ENCODE results near the gene LANCL2. TPM values are rescaled to one million over a fixed set of nuclear protein-coding genes. Genes with fewer than 3 reads are reported as not detected.

Gene LANCL2
- total and polyA plus RNA-seq, 10 donors = 4.7 to 13.5 (median 9.6) TPM

GRCh38 chr7:55405856-55406541, 40.9 kb downstream of the LANCL2 start:
- H3K27ac ChIP-seq = no peak overlapping the region
- intact Hi-C loops (cut with DNase I; ENCODE audit: low total_unique reads) = no loop called here

GRCh38 chr7:55409482-55410225, 44.5 kb downstream of the LANCL2 start:
- Histone ChIP-seq H3K27me3 (replicated peaks in 1 of 7) (no peaks in the 10 kb centered on the region), H3K4me1 (no peaks in the 10 kb centered on the region), H3K36me3 (peaks cover 0 to 52% (median 11%) of the 10 kb centered on the region in 6 donors), H3K27ac (no peak overlapping the region), H3K9me3 (no peaks in the 10 kb centered on the region), H3K4me3 (no peak overlapping the region)
- intact Hi-C loops (cut with DNase I; ENCODE audit: low total_unique reads) = no loop called here
- 61 to 71% (median 65%) methylated on average over 3 of the region's 3 CpGs for WGBS, 5 donors
- DNase-seq = no peak
- no peak for TF ChIP-seq POLR2AphosphoS5 (IDR thresholded peaks at IDR 0.05)

More at GRCh38 chr7:55405856-55406541, 40.9 kb downstream of the LANCL2 start:
- Histone ChIP-seq H3K4me3 (no peak overlapping the region), H3K27me3 (replicated peaks in 1 of 7) (no peaks in the 10 kb centered on the region), H3K4me1 (no peaks in the 10 kb centered on the region), H3K9me3 (no peaks in the 10 kb centered on the region), H3K36me3 (peaks cover 0 to 52% (median 12%) of the 10 kb centered on the region in 6 donors)
- 86 to 94% (median 92%) methylated on average over 15 to 16 of the region's 16 CpGs for WGBS, 5 donors
- DNase-seq = no peak
- TF ChIP-seq CTCF (IDR thresholded peaks at IDR 0.05 in 8 of 11, conservative IDR thresholded peaks at IDR 0.05 in 3 of 11) (no peak), POLR2AphosphoS5 (IDR thresholded peaks at IDR 0.05) (no peak), POLR2A (IDR thresholded peaks at IDR 0.05) (no peak)

- H3K4me3 ChIP-seq = no peak overlapping the region
- no peaks in the 10 kb centered on the region for H3K9me3 ChIP-seq
- no peak overlapping the region for H3K27ac ChIP-seq
- H3K4me1 ChIP-seq = peaks cover 0 to 5% (median 0%) of the 10 kb centered on the region in 6 donors
- intact Hi-C loops (cut with DNase I; ENCODE audit: low total_unique reads) = no loop called here
- no peak for TF ChIP-seq POLR2A (IDR thresholded peaks at IDR 0.05)
- no peak for TF ChIP-seq CTCF (IDR thresholded peaks at IDR 0.05 in 8 of 11, conservative IDR thresholded peaks at IDR 0.05 in 3 of 11)
- TF ChIP-seq POLR2AphosphoS5 (IDR thresholded peaks at IDR 0.05) = no peak
- peaks cover 0 to 41% (median 5%) of the 10 kb centered on the region in 6 donors for H3K36me3 ChIP-seq
- no peaks in the 10 kb centered on the region for H3K27me3 ChIP-seq (replicated peaks in 1 of 7)
- no peak for DNase-seq
- 82 to 89% (median 86%) methylated on average over 4 of the region's 4 CpGs for WGBS, 5 donors
Observed at GRCh38 chr7:55410667-55411239, 45.6 kb downstream of the LANCL2 start.

- H3K36me3 ChIP-seq = peaks cover 0 to 31% (median 3%) of the 10 kb centered on the region in 6 donors
- TF ChIP-seq CTCF (IDR thresholded peaks at IDR 0.05 in 8 of 11, conservative IDR thresholded peaks at IDR 0.05 in 3 of 11) = no peak
- no peak for DNase-seq
- H3K27ac ChIP-seq = no peak overlapping the region
- no peaks in the 10 kb centered on the region for H3K27me3 ChIP-seq (replicated peaks in 1 of 7)
- intact Hi-C loops (cut with DNase I; ENCODE audit: low total_unique reads) = no loop called here
- no peaks in the 10 kb centered on the region for H3K9me3 ChIP-seq
- H3K4me1 ChIP-seq = peaks cover 0 to 5% (median 0%) of the 10 kb centered on the region in 6 donors
- H3K4me3 ChIP-seq = no peak overlapping the region
- 86 to 98% (median 95%) methylated on average over 12 of the region's 12 CpGs for WGBS, 5 donors
Observed at GRCh38 chr7:55411844-55412243, 46.7 kb downstream of the LANCL2 start.
